ENCODE measurements around the gene SORL1.

Gene SORL1

DNA sequence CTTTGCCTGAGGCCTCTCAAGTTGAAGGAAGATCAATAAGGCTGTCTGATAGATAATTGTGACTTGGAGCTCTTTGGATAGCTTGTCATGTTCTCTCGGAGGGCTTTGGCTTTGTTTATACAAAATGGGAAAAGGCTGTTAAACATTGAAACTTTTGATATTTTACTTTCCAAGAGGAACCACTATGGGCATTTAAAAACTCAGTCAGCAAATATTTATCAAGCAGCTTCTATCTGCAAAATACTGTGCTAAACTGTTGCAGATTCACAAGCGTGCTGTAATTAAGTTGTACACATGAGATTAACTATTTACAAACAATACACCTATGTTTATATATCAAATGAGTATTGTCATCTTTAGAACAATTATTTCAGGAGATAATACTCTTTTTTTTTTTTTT, 34.5 kb upstream of the SORL1 start:
- no peak for TF ChIP-seq EP300 (IDR thresholded peaks at IDR 0.05; ENCODE audit: borderline replicate concordance)
- TF ChIP-seq FOXM1 (IDR thresholded peaks at IDR 0.05; ENCODE audit: borderline replicate concordance, low read depth) = no peak
- no peak for TF ChIP-seq TEAD4 (IDR thresholded peaks at IDR 0.05)
- TF ChIP-seq RAD21 (IDR thresholded peaks at IDR 0.05; ENCODE audit: low read depth) = no peak
- no peak for TF ChIP-seq NFIC (IDR thresholded peaks at IDR 0.05)
- no peak for TF ChIP-seq CREB1 (IDR thresholded peaks at IDR 0.05; ENCODE audit: low read depth)
- no peak for TF ChIP-seq YY1 (IDR thresholded peaks at IDR 0.05; ENCODE audit: low read depth)
- TF ChIP-seq CEBPB (IDR thresholded peaks at IDR 0.05) = no peak
- no peak for TF ChIP-seq ZBTB7A (IDR thresholded peaks at IDR 0.05; ENCODE audit: low read depth)
- TF ChIP-seq, protein P1, sequence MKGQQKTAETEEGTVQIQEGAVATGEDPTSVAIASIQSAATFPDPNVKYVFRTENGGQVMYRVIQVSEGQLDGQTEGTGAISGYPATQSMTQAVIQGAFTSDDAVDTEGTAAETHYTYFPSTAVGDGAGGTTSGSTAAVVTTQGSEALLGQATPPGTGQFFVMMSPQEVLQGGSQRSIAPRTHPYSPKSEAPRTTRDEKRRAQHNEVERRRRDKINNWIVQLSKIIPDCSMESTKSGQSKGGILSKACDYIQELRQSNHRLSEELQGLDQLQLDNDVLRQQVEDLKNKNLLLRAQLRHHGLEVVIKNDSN (IDR thresholded peaks at IDR 0.05) = no peak
- TF ChIP-seq, protein P2, sequence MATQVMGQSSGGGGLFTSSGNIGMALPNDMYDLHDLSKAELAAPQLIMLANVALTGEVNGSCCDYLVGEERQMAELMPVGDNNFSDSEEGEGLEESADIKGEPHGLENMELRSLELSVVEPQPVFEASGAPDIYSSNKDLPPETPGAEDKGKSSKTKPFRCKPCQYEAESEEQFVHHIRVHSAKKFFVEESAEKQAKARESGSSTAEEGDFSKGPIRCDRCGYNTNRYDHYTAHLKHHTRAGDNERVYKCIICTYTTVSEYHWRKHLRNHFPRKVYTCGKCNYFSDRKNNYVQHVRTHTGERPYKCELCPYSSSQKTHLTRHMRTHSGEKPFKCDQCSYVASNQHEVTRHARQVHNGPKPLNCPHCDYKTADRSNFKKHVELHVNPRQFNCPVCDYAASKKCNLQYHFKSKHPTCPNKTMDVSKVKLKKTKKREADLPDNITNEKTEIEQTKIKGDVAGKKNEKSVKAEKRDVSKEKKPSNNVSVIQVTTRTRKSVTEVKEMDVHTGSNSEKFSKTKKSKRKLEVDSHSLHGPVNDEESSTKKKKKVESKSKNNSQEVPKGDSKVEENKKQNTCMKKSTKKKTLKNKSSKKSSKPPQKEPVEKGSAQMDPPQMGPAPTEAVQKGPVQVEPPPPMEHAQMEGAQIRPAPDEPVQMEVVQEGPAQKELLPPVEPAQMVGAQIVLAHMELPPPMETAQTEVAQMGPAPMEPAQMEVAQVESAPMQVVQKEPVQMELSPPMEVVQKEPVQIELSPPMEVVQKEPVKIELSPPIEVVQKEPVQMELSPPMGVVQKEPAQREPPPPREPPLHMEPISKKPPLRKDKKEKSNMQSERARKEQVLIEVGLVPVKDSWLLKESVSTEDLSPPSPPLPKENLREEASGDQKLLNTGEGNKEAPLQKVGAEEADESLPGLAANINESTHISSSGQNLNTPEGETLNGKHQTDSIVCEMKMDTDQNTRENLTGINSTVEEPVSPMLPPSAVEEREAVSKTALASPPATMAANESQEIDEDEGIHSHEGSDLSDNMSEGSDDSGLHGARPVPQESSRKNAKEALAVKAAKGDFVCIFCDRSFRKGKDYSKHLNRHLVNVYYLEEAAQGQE (IDR thresholded peaks at IDR 0.05; ENCODE audit: low read depth) = no peak
- TF ChIP-seq, protein P3, sequence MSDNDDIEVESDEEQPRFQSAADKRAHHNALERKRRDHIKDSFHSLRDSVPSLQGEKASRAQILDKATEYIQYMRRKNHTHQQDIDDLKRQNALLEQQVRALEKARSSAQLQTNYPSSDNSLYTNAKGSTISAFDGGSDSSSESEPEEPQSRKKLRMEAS (IDR thresholded peaks at IDR 0.05) = no peak
- TF ChIP-seq EGR1 (IDR thresholded peaks at IDR 0.05) = no peak
- no peak for TF ChIP-seq TAF1 (IDR thresholded peaks at IDR 0.05; ENCODE audit: low read depth)
- TF ChIP-seq TCF12 (IDR thresholded peaks at IDR 0.05; ENCODE audit: low read depth) = no peak

DNA sequence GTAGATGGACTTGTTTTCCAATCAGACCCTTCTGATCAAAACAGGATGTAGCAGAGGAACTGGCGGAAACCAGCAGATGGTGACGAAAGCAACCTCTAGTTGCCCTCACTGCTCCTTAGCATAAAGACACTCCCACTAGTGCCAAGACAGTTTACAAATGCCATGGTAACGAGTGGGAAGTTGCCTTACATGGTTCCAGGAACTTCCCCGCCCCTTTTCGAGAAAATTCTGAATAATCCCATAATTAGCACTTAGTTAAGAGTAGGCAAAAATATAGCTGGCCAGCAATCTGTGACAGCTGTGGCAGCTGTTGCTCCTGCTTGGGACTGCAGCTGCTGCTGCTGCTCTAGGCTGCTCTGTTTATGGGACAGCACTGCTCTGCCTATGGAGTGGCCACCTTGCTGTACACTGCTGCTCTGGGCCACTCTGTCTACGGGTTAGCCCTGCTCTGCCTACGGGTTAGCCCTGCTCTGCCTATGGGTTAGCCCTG, 33.4 kb upstream of the SORL1 start:
- TF ChIP-seq RAD21 (IDR thresholded peaks at IDR 0.05; ENCODE audit: low read depth) (no peak), FOXM1 (IDR thresholded peaks at IDR 0.05; ENCODE audit: borderline replicate concordance, low read depth) (no peak), EP300 (IDR thresholded peaks at IDR 0.05; ENCODE audit: borderline replicate concordance) (no peak), EGR1 (IDR thresholded peaks at IDR 0.05) (no peak), YY1 (IDR thresholded peaks at IDR 0.05; ENCODE audit: low read depth) (no peak)
- TF ChIP-seq, protein P3 (IDR thresholded peaks at IDR 0.05) = no peak

DNA sequence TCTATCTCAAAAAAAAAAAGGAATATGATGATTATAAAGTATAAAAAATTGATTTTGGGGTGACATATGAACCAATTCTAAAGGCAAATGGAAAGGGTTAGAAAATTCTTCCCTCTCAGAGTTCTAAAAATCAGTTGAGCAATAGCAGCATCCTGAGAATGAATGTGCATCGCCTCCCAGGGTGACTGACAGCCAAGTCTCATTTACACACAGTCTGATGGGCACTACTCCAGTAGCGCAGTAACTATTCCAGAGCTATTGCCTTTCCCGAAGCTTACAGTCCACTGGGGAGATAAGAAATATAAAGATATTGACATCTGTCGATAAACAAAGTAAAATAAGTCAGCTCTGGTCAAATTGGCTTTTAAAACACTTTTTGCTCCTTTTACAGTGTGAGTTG, 32.3 kb upstream of the SORL1 start:
- TF ChIP-seq, protein P1 (IDR thresholded peaks at IDR 0.05) = no peak
- TF ChIP-seq TCF12 (IDR thresholded peaks at IDR 0.05; ENCODE audit: low read depth) (no peak), EGR1 (IDR thresholded peaks at IDR 0.05) (no peak), EP300 (IDR thresholded peaks at IDR 0.05; ENCODE audit: borderline replicate concordance) (no peak), ZBTB7A (IDR thresholded peaks at IDR 0.05; ENCODE audit: low read depth) (no peak), RAD21 (IDR thresholded peaks at IDR 0.05; ENCODE audit: low read depth) (no peak), TAF1 (IDR thresholded peaks at IDR 0.05; ENCODE audit: low read depth) (no peak), NFIC (IDR thresholded peaks at IDR 0.05) (no peak), CEBPB (IDR thresholded peaks at IDR 0.05) (no peak)

DNA sequence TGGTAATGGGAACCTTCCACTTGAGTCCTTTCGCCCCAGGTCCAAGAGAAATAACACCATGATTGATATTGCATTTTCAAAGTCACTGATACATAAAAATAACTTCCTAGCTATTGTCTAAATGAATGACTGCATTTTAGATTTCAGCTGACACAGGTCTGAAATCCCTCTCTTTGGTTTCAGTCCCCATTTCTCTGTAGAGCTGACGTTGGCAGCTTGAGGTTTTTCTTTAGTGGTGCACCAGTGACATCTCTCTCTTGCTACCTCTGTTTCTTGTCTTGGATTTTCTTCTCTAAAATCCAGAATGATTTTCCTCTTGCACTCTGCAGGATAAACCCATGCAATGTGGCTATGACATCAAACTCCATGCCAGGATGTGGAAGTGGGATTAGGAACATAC, 31.7 kb upstream of the SORL1 start:
- TF ChIP-seq RAD21 (IDR thresholded peaks at IDR 0.05; ENCODE audit: low read depth) (no peak), CEBPB (IDR thresholded peaks at IDR 0.05) (no peak), CREB1 (IDR thresholded peaks at IDR 0.05; ENCODE audit: low read depth) (no peak), EGR1 (IDR thresholded peaks at IDR 0.05) (no peak), EP300 (IDR thresholded peaks at IDR 0.05; ENCODE audit: borderline replicate concordance) (no peak), TAF1 (IDR thresholded peaks at IDR 0.05; ENCODE audit: low read depth) (no peak), TCF12 (IDR thresholded peaks at IDR 0.05; ENCODE audit: low read depth) (no peak), FOXM1 (IDR thresholded peaks at IDR 0.05; ENCODE audit: borderline replicate concordance, low read depth) (no peak), TEAD4 (IDR thresholded peaks at IDR 0.05) (no peak)
- TF ChIP-seq, protein P3 (IDR thresholded peaks at IDR 0.05) = no peak
- TF ChIP-seq, protein P2 (IDR thresholded peaks at IDR 0.05; ENCODE audit: low read depth) = no peak

DNA sequence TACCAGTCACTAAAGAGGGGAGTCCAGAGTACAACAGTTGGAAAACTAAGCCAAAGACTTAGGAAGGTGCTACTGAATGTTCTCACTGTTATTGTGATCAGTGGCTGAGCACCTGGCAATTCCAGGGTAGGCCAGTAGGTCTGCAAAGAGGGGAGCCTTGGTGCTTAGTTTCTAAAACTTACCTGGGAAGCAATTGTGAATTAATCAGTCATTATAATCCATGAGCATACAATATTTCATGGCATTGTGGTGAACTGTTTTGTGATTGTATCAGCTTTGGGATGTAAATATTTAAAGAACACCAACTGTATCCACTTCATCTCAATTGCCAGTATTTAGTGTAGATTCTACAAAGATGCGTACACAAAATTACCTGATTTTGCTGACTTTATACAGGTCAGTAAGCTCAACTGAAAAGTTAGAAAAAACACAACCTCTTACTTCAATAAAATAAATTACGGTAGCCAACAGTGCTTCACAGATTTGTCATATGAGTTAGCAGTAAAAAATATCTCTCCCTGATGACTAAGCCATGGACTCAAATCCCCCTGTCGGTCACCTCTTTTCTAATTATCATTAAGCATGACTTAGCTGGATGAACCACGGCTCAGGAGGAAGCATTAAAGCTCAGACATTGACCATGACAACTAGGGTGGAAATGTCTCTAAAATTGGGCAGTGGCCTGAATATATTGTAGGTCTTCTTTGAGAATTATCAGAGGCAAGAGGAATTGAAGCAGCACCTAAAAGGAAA, 30.8 kb upstream of the SORL1 start:
- TF ChIP-seq EGR1 (IDR thresholded peaks at IDR 0.05) = no peak

DNA sequence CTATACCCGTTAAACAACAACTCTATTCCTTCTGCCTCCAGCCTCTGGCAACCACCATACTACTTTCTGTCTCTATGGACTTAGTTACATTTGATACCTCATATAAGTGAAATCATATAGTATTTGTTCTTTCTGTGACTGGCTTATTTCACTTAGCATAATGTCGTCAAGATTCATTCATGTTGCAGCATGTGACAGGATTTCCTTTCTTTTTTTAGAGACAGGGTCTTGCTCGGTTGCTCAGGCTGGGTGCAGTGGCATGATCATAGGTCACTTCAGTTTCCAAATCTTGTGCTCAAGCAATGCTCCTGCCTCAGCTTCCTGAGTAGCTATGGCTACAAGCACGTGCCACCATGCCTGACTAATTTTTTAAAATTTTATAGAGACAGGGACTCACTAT, 29.4 kb upstream of the SORL1 start:
- TF ChIP-seq RAD21 (IDR thresholded peaks at IDR 0.05; ENCODE audit: low read depth) (no peak), TCF12 (IDR thresholded peaks at IDR 0.05; ENCODE audit: low read depth) (no peak), YY1 (IDR thresholded peaks at IDR 0.05; ENCODE audit: low read depth) (no peak), TAF1 (IDR thresholded peaks at IDR 0.05; ENCODE audit: low read depth) (no peak), TEAD4 (IDR thresholded peaks at IDR 0.05) (no peak), CEBPB (IDR thresholded peaks at IDR 0.05) (no peak), ZBTB7A (IDR thresholded peaks at IDR 0.05; ENCODE audit: low read depth) (no peak), CREB1 (IDR thresholded peaks at IDR 0.05; ENCODE audit: low read depth) (no peak), FOXM1 (IDR thresholded peaks at IDR 0.05; ENCODE audit: borderline replicate concordance, low read depth) (no peak), NFIC (IDR thresholded peaks at IDR 0.05) (no peak), EP300 (IDR thresholded peaks at IDR 0.05; ENCODE audit: borderline replicate concordance) (no peak)
- TF ChIP-seq, protein P1 (IDR thresholded peaks at IDR 0.05) = no peak
- TF ChIP-seq, protein P2 (IDR thresholded peaks at IDR 0.05; ENCODE audit: low read depth) = no peak
